ENCODE results near the gene GNAQ. TPM values are rescaled to one million over a fixed set of nuclear protein-coding genes. Genes with fewer than 3 reads are reported as not detected.
"Not testable (repeated sequence)": the region's sequence is repeated elsewhere in the genome, so short reads cannot be mapped to it uniquely, and the experiment has no call there.

GNAQ gene
- total RNA-seq, 2 donors from 2014 or later, result 15.8 to 22.1 TPM

DNA sequence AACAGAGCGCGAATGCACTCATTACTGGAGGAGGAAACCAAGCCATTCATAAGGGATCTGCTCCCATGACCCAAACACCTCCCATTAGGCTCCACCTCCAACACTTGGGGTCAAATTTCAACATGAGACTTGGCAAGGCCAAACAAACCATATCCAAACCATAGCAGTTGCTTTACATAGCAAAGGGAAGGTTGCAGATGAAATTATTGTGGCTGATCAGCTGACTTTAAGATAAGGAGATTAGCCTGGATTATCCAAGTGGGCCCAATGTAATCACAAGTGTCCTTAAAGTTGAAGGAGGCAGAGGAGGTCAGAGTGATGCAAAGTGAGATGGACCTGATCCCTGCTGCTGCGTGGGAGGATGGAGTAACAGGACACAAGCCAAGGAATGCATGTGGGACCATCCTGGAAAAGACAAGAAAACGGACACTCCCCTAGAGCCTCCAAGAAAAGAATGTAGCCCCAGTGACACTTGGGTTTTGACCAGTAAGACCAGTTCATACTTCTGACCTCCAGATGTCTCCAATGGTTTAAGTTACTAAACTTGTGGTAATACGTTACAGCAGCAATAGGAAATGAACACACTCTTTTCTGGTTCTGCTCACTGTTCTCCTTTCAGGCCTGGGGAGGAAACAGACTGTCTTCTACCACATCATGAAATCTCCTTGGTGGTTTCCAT is 167.3 kb downstream of the GNAQ start:
- H3K27ac ChIP-seq, result no peak overlapping the region
- WGBS, 2 donors, result 82 to 93% methylated on average over 5 of the region's 5 CpGs
- intact Hi-C loops (cut with DNase I), result no loop called here

GRCh38 chr9:77863638-77864037 is 168.0 kb downstream of the GNAQ start:
- DNase-seq; H3K4me1 ChIP-seq; H3K27me3 ChIP-seq; intact Hi-C loops (cut with DNase I); H3K36me3 ChIP-seq (replicated peaks in 1 of 2; ENCODE audit: insufficient read depth in 1 of 2, low read depth in 2 of 2); ATAC-seq; H3K27ac ChIP-seq; H3K4me3 ChIP-seq; H3K9me3 ChIP-seq: not testable (repeated sequence)
- 94 to 99% methylated on average over 5 of the region's 5 CpGs for WGBS, 2 donors

More for the DNA sequence above, 167.3 kb downstream of the GNAQ start:
- H3K9me3 ChIP-seq, result no peaks in the 10 kb centered on the region
- H3K4me3 ChIP-seq, result no peak overlapping the region
- H3K36me3 ChIP-seq (replicated peaks in 1 of 2; ENCODE audit: insufficient read depth in 1 of 2, low read depth in 2 of 2), result no peaks in the 10 kb centered on the region
- ATAC-seq, result peak; percentile 50
- DNase-seq, result peak in 1 of 4 donors; percentile 37
- no peak for TF ChIP-seq POLR2A (IDR thresholded peaks at IDR 0.05)
- TF ChIP-seq, protein P1, sequence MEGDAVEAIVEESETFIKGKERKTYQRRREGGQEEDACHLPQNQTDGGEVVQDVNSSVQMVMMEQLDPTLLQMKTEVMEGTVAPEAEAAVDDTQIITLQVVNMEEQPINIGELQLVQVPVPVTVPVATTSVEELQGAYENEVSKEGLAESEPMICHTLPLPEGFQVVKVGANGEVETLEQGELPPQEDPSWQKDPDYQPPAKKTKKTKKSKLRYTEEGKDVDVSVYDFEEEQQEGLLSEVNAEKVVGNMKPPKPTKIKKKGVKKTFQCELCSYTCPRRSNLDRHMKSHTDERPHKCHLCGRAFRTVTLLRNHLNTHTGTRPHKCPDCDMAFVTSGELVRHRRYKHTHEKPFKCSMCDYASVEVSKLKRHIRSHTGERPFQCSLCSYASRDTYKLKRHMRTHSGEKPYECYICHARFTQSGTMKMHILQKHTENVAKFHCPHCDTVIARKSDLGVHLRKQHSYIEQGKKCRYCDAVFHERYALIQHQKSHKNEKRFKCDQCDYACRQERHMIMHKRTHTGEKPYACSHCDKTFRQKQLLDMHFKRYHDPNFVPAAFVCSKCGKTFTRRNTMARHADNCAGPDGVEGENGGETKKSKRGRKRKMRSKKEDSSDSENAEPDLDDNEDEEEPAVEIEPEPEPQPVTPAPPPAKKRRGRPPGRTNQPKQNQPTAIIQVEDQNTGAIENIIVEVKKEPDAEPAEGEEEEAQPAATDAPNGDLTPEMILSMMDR (IDR thresholded peaks at IDR 0.05), result peak in 1 of 7 experiments; percentile 2
- no peaks in the 10 kb centered on the region for H3K27me3 ChIP-seq
- no peaks in the 10 kb centered on the region for H3K4me1 ChIP-seq

GRCh38 chr9:77860953-77861352 is 170.7 kb downstream of the GNAQ start:
- WGBS, 2 donors, result 94 to 98% methylated on average over 3 of the region's 3 CpGs
- H3K9me3 ChIP-seq; H3K36me3 ChIP-seq (replicated peaks in 1 of 2; ENCODE audit: insufficient read depth in 1 of 2, low read depth in 2 of 2); H3K4me1 ChIP-seq; DNase-seq; H3K27me3 ChIP-seq; H3K27ac ChIP-seq; intact Hi-C loops (cut with DNase I); ATAC-seq; H3K4me3 ChIP-seq: not testable (repeated sequence)

DNA sequence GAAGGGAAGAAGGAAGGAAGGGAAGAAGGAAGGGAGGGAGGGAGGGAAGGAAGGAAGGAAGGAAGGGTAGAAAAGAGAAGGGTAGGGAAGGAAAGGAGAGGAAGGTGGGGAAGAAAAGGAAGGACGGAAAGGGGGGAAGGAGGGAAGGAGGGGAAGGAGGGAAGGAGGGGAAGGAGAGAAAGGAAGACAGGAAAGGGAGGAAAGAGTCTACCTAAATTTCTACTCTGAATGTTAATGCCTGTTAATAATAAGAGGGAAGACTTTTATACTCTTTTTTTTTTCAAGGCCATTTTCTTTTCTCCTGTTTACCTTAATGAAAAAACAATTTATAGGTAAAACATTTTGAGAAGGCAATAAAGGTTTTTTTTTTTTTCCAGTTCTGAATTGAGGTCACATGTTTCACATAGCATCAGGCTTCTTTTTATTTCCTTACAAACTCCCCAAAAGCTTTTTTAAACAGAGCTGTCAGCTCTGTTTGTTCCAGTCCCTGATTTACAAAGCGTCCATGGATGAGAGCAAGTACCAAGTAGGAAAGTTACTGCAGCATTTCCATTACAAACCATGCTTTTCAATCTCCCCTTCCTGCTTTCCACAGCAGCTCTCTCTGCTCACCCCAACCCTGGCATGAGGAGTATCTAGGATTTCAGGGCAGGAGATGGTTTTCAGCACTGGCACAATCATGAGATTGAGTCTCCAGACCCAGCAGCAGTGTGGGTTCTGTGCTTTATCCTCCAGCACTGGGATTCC is 173.9 kb downstream of the GNAQ start:
- H3K27ac ChIP-seq, result no peak overlapping the region
- TF ChIP-seq POLR2A (IDR thresholded peaks at IDR 0.05), result no peak
- TF ChIP-seq, protein P1 (IDR thresholded peaks at IDR 0.05), result no peak
- DNase-seq (no peak), ATAC-seq (no peak)
- H3K36me3 ChIP-seq (replicated peaks in 1 of 2; ENCODE audit: insufficient read depth in 1 of 2, low read depth in 2 of 2), result no peaks in the 10 kb centered on the region
- 95 to 100% methylated on average over 2 of the region's 2 CpGs for WGBS, 2 donors
- no peaks in the 10 kb centered on the region for H3K9me3 ChIP-seq
- no peaks in the 10 kb centered on the region for H3K27me3 ChIP-seq
- no peak overlapping the region for H3K4me3 ChIP-seq
- intact Hi-C loops (cut with DNase I), result no loop called here
- peaks cover 4% of the 10 kb centered on the region for H3K4me1 ChIP-seq

DNA sequence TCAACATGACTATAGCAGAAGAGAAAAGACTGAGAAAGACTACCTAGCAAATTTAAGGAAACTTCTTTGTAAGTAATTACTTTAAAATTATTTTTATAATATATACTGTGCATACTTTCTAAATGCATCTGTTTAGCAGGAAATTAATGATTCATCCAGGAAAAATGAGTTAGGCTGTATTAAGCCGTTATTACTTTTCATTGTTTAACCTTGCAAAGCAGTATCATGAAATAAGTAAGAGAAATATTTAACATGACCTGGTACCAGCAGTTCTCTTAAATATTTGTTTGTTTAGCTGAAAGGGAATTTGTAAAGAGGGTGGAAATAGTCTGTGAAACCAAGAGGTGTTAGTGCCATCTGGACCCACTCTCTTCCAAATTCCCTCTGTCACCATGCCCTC is 175.0 kb downstream of the GNAQ start:
- no peak overlapping the region for H3K27ac ChIP-seq
- peaks cover 15% of the 10 kb centered on the region for H3K4me1 ChIP-seq
- H3K27me3 ChIP-seq, result no peaks in the 10 kb centered on the region
- no peaks in the 10 kb centered on the region for H3K9me3 ChIP-seq
- H3K36me3 ChIP-seq (replicated peaks in 1 of 2; ENCODE audit: insufficient read depth in 1 of 2, low read depth in 2 of 2), result no peaks in the 10 kb centered on the region
- 35% methylated on average over 1 of the region's 1 CpG for WGBS, 2 donors
- ATAC-seq, result no peak
- H3K4me3 ChIP-seq, result no peak overlapping the region
- no peak for TF ChIP-seq POLR2A (IDR thresholded peaks at IDR 0.05)
- TF ChIP-seq, protein P1 (IDR thresholded peaks at IDR 0.05), result no peak
- intact Hi-C loops (cut with DNase I), result no loop called here
- DNase-seq, result no peak

All from body of pancreas (tissue), 4 donors.